MM.1S (cell line): Measurements from ENCODE around the gene GPR176.

Experiments used
- EZH2phosphoT487 ChIP-seq: fragments of 300-600 bp; sonication (generic); IDR thresholded peaks from 2 replicates; pipeline ENCODE4 v1.6.1; 2018; ENCODE audit warnings: antibody characterized with exemption, low read length
- TF ChIP-seq, protein P1 (sequence below): fragments of 300-600 bp; sonication (generic); IDR thresholded peaks from 2 replicates; pipeline ENCODE4 v1.5.1; 2016; ENCODE audit warnings: antibody characterized with exemption, low read length, mixed read lengths

GRCh38 chr15:39792844-39793335 lies 127.2 kb downstream of the GPR176 start:
- TF ChIP-seq, protein P1, sequence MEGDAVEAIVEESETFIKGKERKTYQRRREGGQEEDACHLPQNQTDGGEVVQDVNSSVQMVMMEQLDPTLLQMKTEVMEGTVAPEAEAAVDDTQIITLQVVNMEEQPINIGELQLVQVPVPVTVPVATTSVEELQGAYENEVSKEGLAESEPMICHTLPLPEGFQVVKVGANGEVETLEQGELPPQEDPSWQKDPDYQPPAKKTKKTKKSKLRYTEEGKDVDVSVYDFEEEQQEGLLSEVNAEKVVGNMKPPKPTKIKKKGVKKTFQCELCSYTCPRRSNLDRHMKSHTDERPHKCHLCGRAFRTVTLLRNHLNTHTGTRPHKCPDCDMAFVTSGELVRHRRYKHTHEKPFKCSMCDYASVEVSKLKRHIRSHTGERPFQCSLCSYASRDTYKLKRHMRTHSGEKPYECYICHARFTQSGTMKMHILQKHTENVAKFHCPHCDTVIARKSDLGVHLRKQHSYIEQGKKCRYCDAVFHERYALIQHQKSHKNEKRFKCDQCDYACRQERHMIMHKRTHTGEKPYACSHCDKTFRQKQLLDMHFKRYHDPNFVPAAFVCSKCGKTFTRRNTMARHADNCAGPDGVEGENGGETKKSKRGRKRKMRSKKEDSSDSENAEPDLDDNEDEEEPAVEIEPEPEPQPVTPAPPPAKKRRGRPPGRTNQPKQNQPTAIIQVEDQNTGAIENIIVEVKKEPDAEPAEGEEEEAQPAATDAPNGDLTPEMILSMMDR, result no peak
- TF ChIP-seq EZH2phosphoT487, result no peak
